GM20000 (cell line): ENCODE data around the gene ADAMTSL1.

ENCODE experiments used
- DNase-seq: peaks from one replicate; pipeline ENCODE4 v3.0.0; 2012; ENCODE audit warnings: low spot score
- CTCF ChIP-seq: IDR thresholded peaks from 2 replicates; pipeline ENCODE4 v1.5.1; 2012; ENCODE audit warnings: mild to moderate bottlenecking, control low read depth; ENCODE audit errors: extremely low read depth, missing control alignments

ADAMTSL1 gene

GRCh38 chr9:18543406-18544192 is 69.6 kb downstream of the ADAMTSL1 start:
- TF ChIP-seq CTCF, result no peak
- DNase-seq, result no peak

GRCh38 chr9:18544456-18544855 is 70.5 kb downstream of the ADAMTSL1 start:
- no peak for TF ChIP-seq CTCF
- DNase-seq, result no peak

- no peak for DNase-seq
- TF ChIP-seq CTCF, result no peak
Measured at GRCh38 chr9:18545636-18546360, 71.8 kb downstream of the ADAMTSL1 start.

GRCh38 chr9:18548456-18548855 is 74.5 kb downstream of the ADAMTSL1 start:
- no peak for TF ChIP-seq CTCF
- no peak for DNase-seq

GRCh38 chr9:18549772-18550171 is 75.8 kb downstream of the ADAMTSL1 start:
- no peak for TF ChIP-seq CTCF
- DNase-seq, result no peak

- DNase-seq, result no peak
- no peak for TF ChIP-seq CTCF
Measured at GRCh38 chr9:18550286-18550685, 76.3 kb downstream of the ADAMTSL1 start.

- no peak for TF ChIP-seq CTCF
Measured at GRCh38 chr9:18554244-18554643, 80.3 kb downstream of the ADAMTSL1 start.

More at GRCh38 chr9:18554244-18554643, 80.3 kb downstream of the ADAMTSL1 start:
- no peak for DNase-seq
